Measurements from ENCODE around the gene LRFN2.

Gene LRFN2

DNA sequence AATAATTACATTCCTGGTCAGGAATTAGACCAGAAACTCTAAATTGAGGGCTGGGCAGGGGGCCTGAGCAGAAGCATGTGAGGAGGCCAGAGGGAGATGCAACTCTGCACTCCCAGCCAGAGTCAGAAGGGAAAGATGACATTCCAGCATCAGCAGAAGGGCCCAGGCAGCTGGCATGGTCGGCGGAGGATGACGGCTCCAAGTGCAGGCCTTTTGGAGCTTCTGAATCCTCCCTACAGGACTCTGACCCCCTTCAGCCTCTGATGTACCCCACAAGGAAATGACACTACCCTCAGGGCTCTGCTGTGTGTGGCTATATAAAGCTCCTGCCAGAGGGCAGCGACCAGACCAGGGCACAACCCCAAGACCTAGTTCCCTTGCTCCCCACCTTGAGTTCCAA is 1.9 kb downstream of the LRFN2 start:
- TF ChIP-seq, protein P1, sequence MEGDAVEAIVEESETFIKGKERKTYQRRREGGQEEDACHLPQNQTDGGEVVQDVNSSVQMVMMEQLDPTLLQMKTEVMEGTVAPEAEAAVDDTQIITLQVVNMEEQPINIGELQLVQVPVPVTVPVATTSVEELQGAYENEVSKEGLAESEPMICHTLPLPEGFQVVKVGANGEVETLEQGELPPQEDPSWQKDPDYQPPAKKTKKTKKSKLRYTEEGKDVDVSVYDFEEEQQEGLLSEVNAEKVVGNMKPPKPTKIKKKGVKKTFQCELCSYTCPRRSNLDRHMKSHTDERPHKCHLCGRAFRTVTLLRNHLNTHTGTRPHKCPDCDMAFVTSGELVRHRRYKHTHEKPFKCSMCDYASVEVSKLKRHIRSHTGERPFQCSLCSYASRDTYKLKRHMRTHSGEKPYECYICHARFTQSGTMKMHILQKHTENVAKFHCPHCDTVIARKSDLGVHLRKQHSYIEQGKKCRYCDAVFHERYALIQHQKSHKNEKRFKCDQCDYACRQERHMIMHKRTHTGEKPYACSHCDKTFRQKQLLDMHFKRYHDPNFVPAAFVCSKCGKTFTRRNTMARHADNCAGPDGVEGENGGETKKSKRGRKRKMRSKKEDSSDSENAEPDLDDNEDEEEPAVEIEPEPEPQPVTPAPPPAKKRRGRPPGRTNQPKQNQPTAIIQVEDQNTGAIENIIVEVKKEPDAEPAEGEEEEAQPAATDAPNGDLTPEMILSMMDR (IDR thresholded peaks at IDR 0.05; ENCODE audit: borderline replicate concordance, control extremely low read depth, extremely low read depth, insufficient read depth, missing control alignments), result no peak
- no peak for DNase-seq (ENCODE audit: low spot score)
- in situ Hi-C loops (cut with MboI; ENCODE audit: low sequenced_read_pairs, unreplicated experiment), result no loop called here

DNA sequence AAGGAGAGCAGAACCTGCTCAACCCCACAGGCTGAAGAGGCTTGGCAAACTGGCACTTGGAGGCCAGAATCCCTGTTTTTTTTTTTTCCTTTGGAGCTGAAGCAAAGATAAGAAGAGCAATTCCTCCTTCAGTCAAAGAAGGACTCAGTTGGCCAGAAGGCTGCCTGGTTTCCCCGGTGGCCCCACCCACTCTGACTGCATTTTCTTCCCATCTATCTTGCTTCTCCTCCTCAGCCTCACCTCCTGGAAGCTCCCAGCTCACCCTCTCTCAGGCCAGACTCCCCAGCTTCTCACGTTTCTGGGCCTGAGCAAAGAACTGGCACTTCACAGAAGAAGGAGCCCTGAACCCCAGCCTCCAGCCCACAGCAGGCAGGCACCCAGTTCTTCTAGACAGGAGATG is 2.4 kb downstream of the LRFN2 start:
- DNase-seq (ENCODE audit: low spot score), result no peak
- TF ChIP-seq, protein P1 (IDR thresholded peaks at IDR 0.05; ENCODE audit: borderline replicate concordance, control extremely low read depth, extremely low read depth, insufficient read depth, missing control alignments), result no peak
- in situ Hi-C loops (cut with MboI; ENCODE audit: low sequenced_read_pairs, unreplicated experiment), result no loop called here

DNA sequence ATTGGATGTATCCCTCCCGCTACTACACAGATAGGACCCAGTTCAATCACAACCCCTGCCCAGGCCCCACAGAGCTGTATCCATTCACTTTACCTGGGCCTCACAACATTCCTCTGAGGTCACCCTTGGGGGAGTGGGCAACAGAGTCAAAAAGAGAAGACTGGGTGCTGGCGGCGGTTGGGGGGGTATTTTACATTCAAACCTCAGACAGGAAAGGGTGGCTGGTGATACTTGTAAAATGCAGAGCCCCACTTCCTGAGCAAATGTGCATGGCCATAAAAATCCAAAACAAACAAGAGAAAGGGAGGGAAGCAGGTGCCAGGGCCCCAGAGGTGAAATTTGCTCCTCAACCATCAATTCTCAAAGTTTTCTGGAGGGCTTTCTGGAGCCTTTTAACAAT is 3.5 kb downstream of the LRFN2 start:
- DNase-seq (ENCODE audit: low spot score), result no peak
- TF ChIP-seq, protein P1 (IDR thresholded peaks at IDR 0.05; ENCODE audit: borderline replicate concordance, control extremely low read depth, extremely low read depth, insufficient read depth, missing control alignments), result no peak
- in situ Hi-C loops (cut with MboI; ENCODE audit: low sequenced_read_pairs, unreplicated experiment), result no loop called here

DNA sequence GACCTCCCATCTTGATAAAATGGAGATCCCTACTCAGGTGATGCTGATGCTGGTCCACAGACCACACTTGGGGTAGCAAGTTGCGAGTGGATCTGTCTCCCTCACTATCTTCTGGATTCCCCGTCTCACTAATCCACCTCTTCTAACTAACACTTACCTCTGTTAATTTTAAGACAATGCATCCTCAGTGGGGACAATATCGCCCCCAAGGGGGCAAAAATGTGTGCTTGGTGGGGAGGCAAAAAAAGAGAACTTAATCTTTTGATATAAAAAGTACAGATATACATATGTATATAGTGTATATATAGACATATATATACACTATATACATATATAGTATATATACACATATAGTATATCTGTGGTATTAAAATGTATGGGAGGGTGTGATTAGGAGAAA is 4.3 kb downstream of the LRFN2 start:
- TF ChIP-seq, protein P1 (IDR thresholded peaks at IDR 0.05; ENCODE audit: borderline replicate concordance, control extremely low read depth, extremely low read depth, insufficient read depth, missing control alignments), result no peak
- in situ Hi-C loops (cut with MboI; ENCODE audit: low sequenced_read_pairs, unreplicated experiment), result no loop called here
- DNase-seq (ENCODE audit: low spot score), result no peak

DNA sequence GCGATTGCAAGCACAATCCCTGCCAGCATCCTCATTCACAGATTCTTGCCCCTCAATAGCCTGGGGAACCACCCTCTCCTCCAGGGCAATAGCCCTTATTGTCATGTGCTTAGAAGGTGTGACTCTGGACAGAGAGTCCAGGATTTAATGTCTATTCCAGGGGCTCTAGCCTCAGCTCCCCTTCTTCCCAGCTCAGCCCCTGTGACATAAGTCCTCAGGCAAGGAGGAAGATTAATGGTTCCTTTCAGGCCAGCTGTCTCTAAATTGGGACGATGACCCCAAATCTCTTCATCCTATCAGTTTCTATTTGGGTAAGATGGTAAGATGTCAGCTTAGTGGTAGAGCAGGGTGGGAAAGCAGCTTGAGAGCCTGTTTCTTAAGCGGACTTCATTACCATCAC is 8.1 kb downstream of the LRFN2 start:
- TF ChIP-seq, protein P1 (IDR thresholded peaks at IDR 0.05; ENCODE audit: borderline replicate concordance, control extremely low read depth, extremely low read depth, insufficient read depth, missing control alignments), result no peak
- in situ Hi-C loops (cut with MboI; ENCODE audit: low sequenced_read_pairs, unreplicated experiment), result no loop called here
- DNase-seq (ENCODE audit: low spot score), result no peak

DNA sequence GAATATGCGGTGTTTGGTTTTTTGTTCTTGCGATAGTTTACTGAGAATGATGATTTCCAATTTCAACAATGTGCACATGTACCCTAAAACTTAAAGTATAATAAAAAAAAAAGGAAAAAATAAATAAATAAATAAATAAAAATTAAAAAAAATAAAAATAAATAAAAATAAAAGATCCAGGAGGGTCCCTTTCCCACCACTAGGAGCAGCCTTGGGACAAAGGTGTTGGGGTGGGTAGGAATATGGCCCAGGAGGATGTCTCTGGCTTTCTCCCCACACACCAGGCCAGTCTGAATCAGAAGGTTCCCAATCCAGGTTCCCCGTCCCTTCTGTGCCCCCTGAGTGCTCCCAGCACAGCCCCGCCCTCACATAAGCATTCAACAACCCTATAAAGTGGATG is 9.5 kb downstream of the LRFN2 start:
- in situ Hi-C loops (cut with MboI; ENCODE audit: low sequenced_read_pairs, unreplicated experiment), result no loop called here
- TF ChIP-seq, protein P1 (IDR thresholded peaks at IDR 0.05; ENCODE audit: borderline replicate concordance, control extremely low read depth, extremely low read depth, insufficient read depth, missing control alignments), result no peak
- no peak for DNase-seq (ENCODE audit: low spot score)

DNA sequence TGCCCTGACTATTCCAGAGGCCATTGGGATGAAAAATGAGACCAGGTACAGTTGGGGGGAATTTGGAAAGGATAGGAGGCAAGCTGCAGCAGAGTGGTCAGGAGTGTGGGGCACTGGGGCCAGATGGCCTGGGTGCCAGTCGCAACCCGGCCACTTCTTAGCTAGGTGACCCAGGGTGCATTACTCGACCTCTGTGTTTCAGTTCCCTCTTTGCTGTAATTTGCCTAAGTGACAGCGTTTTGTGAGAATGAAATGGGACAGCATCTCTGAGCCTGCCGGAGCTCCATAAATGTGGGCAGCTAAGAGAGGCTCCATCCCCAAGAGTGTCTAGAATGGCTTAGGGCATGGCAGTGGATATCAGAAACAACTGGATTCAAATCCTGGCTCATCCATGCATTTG is 13.9 kb downstream of the LRFN2 start:
- in situ Hi-C loops (cut with MboI; ENCODE audit: low sequenced_read_pairs, unreplicated experiment), result no loop called here
- DNase-seq (ENCODE audit: low spot score), result peak; percentile 42
- TF ChIP-seq, protein P1 (IDR thresholded peaks at IDR 0.05; ENCODE audit: borderline replicate concordance, control extremely low read depth, extremely low read depth, insufficient read depth, missing control alignments), result no peak
